H9 (cell line): Measurements from ENCODE around the gene ZNF688. TPM values are rescaled to one million over a fixed set of nuclear protein-coding genes. Genes with fewer than 3 reads are reported as not detected.

Source experiments
- DNase-seq: peaks from one replicate; pipeline ENCODE4 v3.0.0-alpha.2; 2017
- H2AFZ ChIP-seq: one replicate; pipeline ENCODE4 v1.6.1; 2013; ENCODE audit warnings: mild to moderate bottlenecking, low read length, control low read depth, moderate library complexity
- H2AK5ac ChIP-seq: 2 replicates; pipeline ENCODE4 v1.6.1; 2013; ENCODE audit warnings: low read length, control low read depth, mixed read lengths; ENCODE audit not compliant: insufficient read length
- H2BK120ac ChIP-seq: one replicate; pipeline ENCODE4 v1.6.1; 2013; ENCODE audit warnings: low read depth, mild to moderate bottlenecking, low read length, control low read depth, inconsistent platforms; ENCODE audit not compliant: poor library complexity, severe bottlenecking
- H2BK12ac ChIP-seq: 2 replicates; pipeline ENCODE4 v1.6.1; 2013; ENCODE audit warnings: low read length, control low read depth, mixed read lengths, low read depth; ENCODE audit not compliant: insufficient read length
- H2BK15ac ChIP-seq: 2 replicates; pipeline ENCODE4 v1.6.1; 2013; ENCODE audit warnings: low read depth, low read length, control low read depth
- H2BK20ac ChIP-seq: one replicate; pipeline ENCODE4 v1.6.1; 2013; ENCODE audit warnings: low read depth, mild to moderate bottlenecking, low read length, control low read depth, inconsistent platforms; ENCODE audit not compliant: poor library complexity, severe bottlenecking
- H2BK5ac ChIP-seq: 2 replicates; pipeline ENCODE4 v1.6.1; 2013; ENCODE audit warnings: low read length, control low read depth, mixed read lengths; ENCODE audit not compliant: insufficient read length
- H3K14ac ChIP-seq: 2 replicates; pipeline ENCODE4 v1.6.1; 2013; ENCODE audit warnings: low read length, control low read depth; ENCODE audit not compliant: insufficient read depth
- H3K18ac ChIP-seq: 2 replicates; pipeline ENCODE4 v1.6.1; 2013; ENCODE audit warnings: low read depth, mild to moderate bottlenecking, mixed read lengths, low read length, control low read depth; ENCODE audit not compliant: insufficient read length
- H3K23ac ChIP-seq: 2 replicates; pipeline ENCODE4 v1.6.1; 2013; ENCODE audit warnings: low read length, control low read depth, mixed read lengths, low read depth; ENCODE audit not compliant: insufficient read length
- H3K23me2 ChIP-seq: 2 replicates; pipeline ENCODE4 v1.6.1; 2013; ENCODE audit warnings: low read depth, mild to moderate bottlenecking, mixed read lengths, low read length, control low read depth; ENCODE audit not compliant: insufficient read length, poor library complexity, severe bottlenecking
- H3K27ac ChIP-seq: 2 replicates; pipeline ENCODE4 v1.5.1; 2013; ENCODE audit warnings: low read length, control low read depth, mixed read lengths, low read depth; ENCODE audit not compliant: insufficient read length
- H3K27me3 ChIP-seq: 2 replicates; pipeline ENCODE4 v1.6.1; 2013; ENCODE audit warnings: low read length, control low read depth, inconsistent platforms; ENCODE audit not compliant: insufficient read depth
- H3K4ac ChIP-seq: 2 replicates; pipeline ENCODE4 v1.6.1; 2013; ENCODE audit warnings: low read depth, mild to moderate bottlenecking, control low read depth, inconsistent platforms, low read length, moderate library complexity
- H3K4me1 ChIP-seq: 2 replicates; pipeline ENCODE4 v1.6.1; 2013; ENCODE audit warnings: low read length, control low read depth, inconsistent platforms; ENCODE audit not compliant: insufficient read depth
- H3K4me2 ChIP-seq: 2 replicates; pipeline ENCODE4 v1.6.1; 2013; ENCODE audit warnings: low read length, control low read depth, mixed read lengths; ENCODE audit not compliant: insufficient read length, insufficient read depth
- H3K56ac ChIP-seq: 2 replicates; pipeline ENCODE4 v1.6.1; 2013; ENCODE audit warnings: low read depth, mild to moderate bottlenecking, mixed read lengths, low read length, control low read depth; ENCODE audit not compliant: insufficient read length
- H3K79me1 ChIP-seq: 2 replicates; pipeline ENCODE4 v1.6.1; 2013; ENCODE audit warnings: low read depth, mild to moderate bottlenecking, moderate library complexity, low read length, control low read depth, inconsistent platforms; ENCODE audit not compliant: insufficient read depth, poor library complexity, severe bottlenecking
- H3K79me2 ChIP-seq: 2 replicates; pipeline ENCODE4 v1.6.1; 2013; ENCODE audit warnings: low read length, control low read depth, inconsistent platforms; ENCODE audit not compliant: insufficient read depth
- H3K9ac ChIP-seq: 2 replicates; pipeline ENCODE4 v1.6.1; 2013; ENCODE audit warnings: low read length, control low read depth, mixed read lengths; ENCODE audit not compliant: insufficient read length; ENCODE audit errors: extremely low read depth
- H3K9me3 ChIP-seq: one replicate; pipeline ENCODE4 v1.6.1; 2013; ENCODE audit warnings: low read depth, low read length, inconsistent platforms; ENCODE audit not compliant: control insufficient read depth
- H3T11ph ChIP-seq: one replicate; pipeline ENCODE4 v1.6.1; 2013; ENCODE audit warnings: mild to moderate bottlenecking, low read length, control low read depth, inconsistent platforms
- H4K20me1 ChIP-seq: one replicate; pipeline ENCODE4 v1.6.1; 2013; ENCODE audit not compliant: control insufficient read depth, insufficient read length, insufficient read depth
- H4K5ac ChIP-seq: 2 replicates; pipeline ENCODE4 v1.6.1; 2013; ENCODE audit warnings: low read depth, mild to moderate bottlenecking, mixed read lengths, low read length, control low read depth; ENCODE audit not compliant: insufficient read length
- H4K8ac ChIP-seq: replicated peaks from 2 replicates; pipeline ENCODE4 v1.6.1; 2013; ENCODE audit warnings: low read length, control low read depth, mixed read lengths, low read depth; ENCODE audit not compliant: insufficient read length
- H4K91ac ChIP-seq: 2 replicates; pipeline ENCODE4 v1.6.1; 2013; ENCODE audit warnings: low read depth, mild to moderate bottlenecking, moderate library complexity, mixed read lengths, low read length, control low read depth; ENCODE audit not compliant: insufficient read length
- H3K27ac Mint-ChIP-seq, 3 experiments: 2 replicates in 2 of 3; 3 replicates in 1 of 3; pipeline ENCODE4 v1.8.0; 2020 to 2021; ENCODE audit warnings: mixed read lengths in 3 of 3, mild to moderate bottlenecking in 1 of 3, moderate library complexity in 1 of 3
- H3K27me3 Mint-ChIP-seq: 2 replicates; pipeline ENCODE4 v1.8.0; 2021; ENCODE audit warnings: low read depth, mild to moderate bottlenecking, moderate library complexity, mixed read lengths
- H3K36me3 Mint-ChIP-seq, 3 experiments: 2 replicates in 2 of 3; 3 replicates in 1 of 3; pipeline ENCODE4 v1.8.0; 2020 to 2021; ENCODE audit warnings: low read depth in 3 of 3, mixed read lengths in 3 of 3; ENCODE audit not compliant: insufficient read depth in 1 of 3
- H3K4me1 Mint-ChIP-seq, 2 experiments: 2 replicates each; pipeline ENCODE4 v1.8.0; 2020; ENCODE audit warnings: mixed read lengths in 2 of 2
- H3K4me3 Mint-ChIP-seq, 2 experiments: 2 replicates in 1 of 2; 3 replicates in 1 of 2; pipeline ENCODE4 v1.8.0; 2020 to 2021; ENCODE audit warnings: mild to moderate bottlenecking in 2 of 2, mixed read lengths in 2 of 2, moderate library complexity in 1 of 2
- H3K9me3 Mint-ChIP-seq, 2 experiments: 2 replicates in 1 of 2; 3 replicates in 1 of 2; pipeline ENCODE4 v1.8.0; 2020; ENCODE audit warnings: mild to moderate bottlenecking in 2 of 2, mixed read lengths in 2 of 2, moderate library complexity in 1 of 2
- CTCF ChIP-seq: fragments of 200-600 bp; sonication (generic); conservative IDR thresholded peaks from 3 replicates; pipeline ENCODE4 v1.8.0; 2021; ENCODE audit warnings: antibody characterized with exemption, mild to moderate bottlenecking
- WGBS: extraction: QIAGEN DNeasy Blood & Tissue Kit; methylation state at CpG from one replicate; pipeline ENCODE4 v1.1.7; 2013; ENCODE audit warnings: missing lambda C conversion rate, low lambda C conversion rate, mixed read lengths; ENCODE audit not compliant: insufficient read length; ENCODE audit errors: extremely low coverage; 5-methylcytosine and 5-hydroxymethylcytosine counted together
- total RNA-seq: library from RNA; stranded (reverse); gene quantifications from 2 replicates; pipeline ENCODE4 v1.2.1, GENCODE V29; 2021

ZNF688 gene
- total RNA-seq, 1 experiment from 2014 or later = 4.5 TPM

GRCh38 chr16:30557957-30558788 is 13.3 kb downstream of the ZNF688 start, which contains the start of gene ZNF764:
Gene ZNF764 (minus strand): TSS chr16:30558374. CDS start chr16:30558182, 192 bp downstream.
- Histone ChIP-seq H3T11ph (no peak within 1 kb of the TSS), H3K9ac (peak within 1 kb of the TSS; percentile 67), H3K4me2 (peak within 1 kb of the TSS; percentile 87), H3K14ac (peak within 1 kb of the TSS; percentile 60), H2AK5ac (no peak within 1 kb of the TSS), H3K79me2 (no peaks in the 10 kb centered on the region), H3K56ac (no peak within 1 kb of the TSS), H4K91ac (no peak within 1 kb of the TSS), H2BK20ac (no peak within 1 kb of the TSS), H3K9me3 (no peaks in the 10 kb centered on the region), H3K18ac (peak within 1 kb of the TSS; percentile 72), H2BK15ac (0 out of 2 replicates have a peak within 1 kb of the TSS, but pooled peaks have one; percentile 86), H4K20me1 (no peaks in the 10 kb centered on the region), H3K4me1 (no peaks in the 10 kb centered on the region; the same call in 1 of the 2 replicates), H3K4ac (no peak within 1 kb of the TSS), H2BK120ac (no peak within 1 kb of the TSS), H3K27me3 (no peaks in the 10 kb centered on the region), H4K8ac (no peak within 1 kb of the TSS), H2AFZ (no peak within 1 kb of the TSS), H2BK5ac (no peak within 1 kb of the TSS), H3K23ac (no peak within 1 kb of the TSS), H4K5ac (peak within 1 kb of the TSS; percentile 29), H3K27ac (peak within 1 kb of the TSS; percentile 83), H3K79me1 (no peaks in the 10 kb centered on the region), H2BK12ac (no peak within 1 kb of the TSS), H3K23me2 (peaks cover 8% of the 10 kb centered on the region)
- peaks cover 5 to 25% (median 23%) of the 10 kb centered on the region in 3 experiments for H3K36me3 Mint-ChIP-seq
- H3K4me3 Mint-ChIP-seq = peak within 1 kb of the TSS; percentile 73 to 86
- peak; percentile 97 for DNase-seq
- no peaks in the 10 kb centered on the region for H3K9me3 Mint-ChIP-seq
- WGBS = no CpG with 5 or more reads among the region's 74 CpGs
- H3K27ac Mint-ChIP-seq = peak within 1 kb of the TSS; percentile 94 to 97 (median 96); a peak in 6 of 7 replicates
- TF ChIP-seq CTCF = no peak
- peaks cover 14 to 27% of the 10 kb centered on the region in 2 experiments for H3K4me1 Mint-ChIP-seq
- no peaks in the 10 kb centered on the region for H3K27me3 Mint-ChIP-seq
